Kidney epithelial cell (primary cell): ENCODE results near the gene MAP7D2. TPM values are rescaled to one million over a fixed set of nuclear protein-coding genes. Genes with fewer than 3 reads are reported as not detected.

Source experiments
- DNase-seq: peaks from one replicate; pipeline ENCODE4 v3.0.0-alpha.2; 2010; ENCODE audit warnings: low read depth
- H3K27me3 ChIP-seq: 2 replicates; pipeline ENCODE4 v1.6.0; 2011; ENCODE audit warnings: low read length; ENCODE audit not compliant: control insufficient read depth, insufficient read depth
- H3K36me3 ChIP-seq: 2 replicates; pipeline ENCODE4 v1.5.1; 2011; ENCODE audit warnings: low read length; ENCODE audit not compliant: control insufficient read depth, insufficient read depth
- H3K4me3 ChIP-seq: 2 replicates; pipeline ENCODE4 v1.5.1; 2011; ENCODE audit warnings: low read depth, mild to moderate bottlenecking, control low read depth, low read length
- total RNA-seq: library from RNA; depleted of rRNA; stranded (reverse); fragments of >200 nt; gene quantifications from 2 replicates; pipeline ENCODE4 v1.2.3, GENCODE V29; 2015
- TF ChIP-seq, protein P1 (sequence below): IDR thresholded peaks from 2 replicates; pipeline ENCODE4 v1.5.1; 2011; ENCODE audit warnings: mild to moderate bottlenecking, moderate library complexity, low read length, control low read depth, inconsistent platforms; ENCODE audit not compliant: insufficient read depth, poor library complexity, severe bottlenecking

The MAP7D2 gene
- total RNA-seq, 1 donor from 2014 or later = 2.0 TPM

DNA sequence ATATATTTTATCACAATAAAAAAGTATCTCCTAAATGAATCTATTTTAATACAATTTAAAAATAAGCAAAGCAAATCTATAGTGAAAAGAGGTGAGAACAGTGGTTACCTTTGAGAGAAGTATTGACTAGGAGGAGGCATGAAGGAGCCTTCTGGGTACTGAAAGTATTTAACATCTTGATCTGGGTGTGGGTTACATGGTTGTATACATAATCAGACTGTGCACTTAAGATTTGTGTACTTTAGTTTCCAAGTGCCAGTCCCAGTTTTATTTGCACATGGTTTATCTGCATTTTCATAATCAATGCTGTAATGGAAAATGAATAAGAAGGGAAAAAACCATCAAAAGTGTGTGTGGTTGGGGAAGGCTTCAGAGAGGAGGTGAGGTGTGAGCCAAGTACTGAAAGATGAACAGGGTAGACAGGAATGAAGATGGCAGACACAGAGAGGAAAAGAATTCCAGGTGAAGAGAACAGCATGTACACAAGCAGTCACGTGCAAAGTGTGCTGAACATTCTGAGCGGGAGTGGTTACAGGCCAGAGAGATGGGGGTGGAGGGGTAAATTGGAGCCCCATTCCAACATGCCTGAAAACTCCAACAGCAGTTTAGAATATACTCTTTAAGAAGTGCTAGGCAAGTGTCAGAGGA, 14.6 kb downstream of the MAP7D2 start:
- Histone ChIP-seq H3K36me3 (no peaks in the 10 kb centered on the region), H3K27me3 (no peaks in the 10 kb centered on the region), H3K4me3 (no peak overlapping the region)
- no peak for DNase-seq
- TF ChIP-seq, protein P1, sequence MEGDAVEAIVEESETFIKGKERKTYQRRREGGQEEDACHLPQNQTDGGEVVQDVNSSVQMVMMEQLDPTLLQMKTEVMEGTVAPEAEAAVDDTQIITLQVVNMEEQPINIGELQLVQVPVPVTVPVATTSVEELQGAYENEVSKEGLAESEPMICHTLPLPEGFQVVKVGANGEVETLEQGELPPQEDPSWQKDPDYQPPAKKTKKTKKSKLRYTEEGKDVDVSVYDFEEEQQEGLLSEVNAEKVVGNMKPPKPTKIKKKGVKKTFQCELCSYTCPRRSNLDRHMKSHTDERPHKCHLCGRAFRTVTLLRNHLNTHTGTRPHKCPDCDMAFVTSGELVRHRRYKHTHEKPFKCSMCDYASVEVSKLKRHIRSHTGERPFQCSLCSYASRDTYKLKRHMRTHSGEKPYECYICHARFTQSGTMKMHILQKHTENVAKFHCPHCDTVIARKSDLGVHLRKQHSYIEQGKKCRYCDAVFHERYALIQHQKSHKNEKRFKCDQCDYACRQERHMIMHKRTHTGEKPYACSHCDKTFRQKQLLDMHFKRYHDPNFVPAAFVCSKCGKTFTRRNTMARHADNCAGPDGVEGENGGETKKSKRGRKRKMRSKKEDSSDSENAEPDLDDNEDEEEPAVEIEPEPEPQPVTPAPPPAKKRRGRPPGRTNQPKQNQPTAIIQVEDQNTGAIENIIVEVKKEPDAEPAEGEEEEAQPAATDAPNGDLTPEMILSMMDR = no peak

GRCh38 chrX:20091499-20091898, 25.2 kb downstream of the MAP7D2 start:
- TF ChIP-seq, protein P1 = no peak
- H3K27me3 ChIP-seq = no peaks in the 10 kb centered on the region
- no peaks in the 10 kb centered on the region for H3K36me3 ChIP-seq
- H3K4me3 ChIP-seq = no peak overlapping the region
- no peak for DNase-seq

DNA sequence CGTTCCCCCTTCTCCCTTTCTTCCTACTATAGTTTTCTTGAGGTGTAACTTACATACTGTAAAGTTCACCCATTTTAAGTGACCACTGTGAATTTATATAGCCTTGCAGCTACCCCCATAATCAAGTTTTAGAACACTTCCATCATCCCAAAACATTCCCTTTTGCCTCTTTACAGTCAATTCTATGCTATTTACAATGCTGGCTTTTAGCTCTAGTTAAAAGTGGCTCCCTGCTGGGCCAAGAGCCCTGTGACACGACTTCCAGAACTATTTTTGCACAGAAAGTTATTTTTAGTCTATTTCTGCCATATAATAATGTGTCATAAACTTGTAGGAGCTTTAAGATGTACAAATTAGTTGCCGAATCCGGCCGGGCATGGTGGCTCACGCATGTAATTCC, 26.9 kb downstream of the MAP7D2 start:
- H3K4me3 ChIP-seq = no peak overlapping the region
- DNase-seq = no peak
- H3K27me3 ChIP-seq = no peaks in the 10 kb centered on the region
- H3K36me3 ChIP-seq = no peaks in the 10 kb centered on the region
- TF ChIP-seq, protein P1 = no peak

DNA sequence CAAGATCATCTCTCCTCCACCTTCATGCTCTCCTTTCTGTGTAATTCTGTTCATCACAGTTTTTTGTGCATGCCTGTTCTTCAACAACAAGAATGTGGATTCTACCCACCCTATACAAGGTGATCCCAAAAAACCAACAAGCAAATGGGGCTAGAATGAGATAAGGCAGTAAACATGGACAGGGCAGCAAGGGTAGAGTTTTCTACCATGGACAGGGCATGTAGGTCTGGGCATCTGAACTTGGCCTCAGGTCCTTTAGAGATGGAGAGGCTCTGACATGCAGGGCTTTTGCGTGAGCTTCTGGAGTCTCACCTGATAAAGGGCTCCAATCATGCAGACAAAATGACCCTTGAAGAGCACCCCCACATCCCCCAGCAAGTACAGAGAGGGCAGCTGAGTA, 36.4 kb downstream of the MAP7D2 start:
- no peak overlapping the region for H3K4me3 ChIP-seq
- TF ChIP-seq, protein P1 = no peak
- DNase-seq = no peak
- H3K36me3 ChIP-seq = no peaks in the 10 kb centered on the region
- no peaks in the 10 kb centered on the region for H3K27me3 ChIP-seq

- TF ChIP-seq, protein P1 = no peak
- no peaks in the 10 kb centered on the region for H3K27me3 ChIP-seq
Observed at GRCh38 chrX:20071511-20072079, 45.1 kb downstream of the MAP7D2 start.

More at GRCh38 chrX:20071511-20072079, 45.1 kb downstream of the MAP7D2 start:
- no peaks in the 10 kb centered on the region for H3K36me3 ChIP-seq
- no peak overlapping the region for H3K4me3 ChIP-seq
- no peak for DNase-seq
